H1 (cell line): ENCODE data around the gene ARMS2. TPM values are rescaled to one million over a fixed set of nuclear protein-coding genes. Genes with fewer than 3 reads are reported as not detected.

ENCODE experiments used
- CTCF ChIA-PET: fragments of 300-600 bp; sonication (Branson Sonifier 250); formaldehyde crosslinking; loops from one replicate; lab custom pipeline; 2021; ENCODE audit not compliant: partially characterized antibody; lab: Charles Lee
- POLR2A ChIA-PET: fragments of 300-600 bp; sonication (Branson Sonifier 250); formaldehyde crosslinking; loops from one replicate; lab custom pipeline; 2021; ENCODE audit warnings: inconsistent platforms; ENCODE audit not compliant: partially characterized antibody; lab: Charles Lee
- DNase-seq, 2 experiments: peaks; one replicate each; pipeline versions ENCODE4 v3.0.0 to v3.0.0-alpha.2; 2010 to 2022; ENCODE audit warnings: low spot score in 2 of 2, low read depth in 1 of 2, mixed read lengths in 1 of 2
- FAIRE-seq: peaks from 2 replicates; lab custom pipeline; 2011; peaks lifted over from hg19 to GRCh38; lab: Jason Lieb, UNC
- H2AFZ ChIP-seq: 2 replicates; pipeline ENCODE4 v1.8.1; 2012; ENCODE audit warnings: low read length, inconsistent platforms
- H2AK5ac ChIP-seq: 2 replicates; pipeline ENCODE4 v1.6.1; 2013; ENCODE audit warnings: low read depth, low read length
- H2BK120ac ChIP-seq: replicated peaks from 2 replicates; pipeline ENCODE3; 2013; ENCODE audit warnings: low read depth, low read length, inconsistent platforms
- H2BK12ac ChIP-seq: 2 replicates; pipeline ENCODE4 v1.6.1; 2013; ENCODE audit warnings: low read depth, low read length
- H2BK15ac ChIP-seq: 2 replicates; pipeline ENCODE4 v1.6.1; 2013; ENCODE audit warnings: low read length
- H2BK20ac ChIP-seq: 2 replicates; pipeline ENCODE4 v1.6.1; 2013; ENCODE audit warnings: low read length
- H2BK5ac ChIP-seq: 2 replicates; pipeline ENCODE4 v1.6.1; 2013; ENCODE audit warnings: low read depth, low read length
- H3K14ac ChIP-seq: 2 replicates; pipeline ENCODE4 v1.6.1; 2013; ENCODE audit warnings: inconsistent platforms; ENCODE audit not compliant: insufficient read length
- H3K18ac ChIP-seq: 2 replicates; pipeline ENCODE4 v1.6.1; 2013; ENCODE audit warnings: low read length; ENCODE audit errors: extremely low read depth
- H3K23ac ChIP-seq: 2 replicates; pipeline ENCODE4 v1.6.1; 2013; ENCODE audit warnings: inconsistent platforms; ENCODE audit not compliant: insufficient read length
- H3K23me2 ChIP-seq: 2 replicates; pipeline ENCODE4 v1.6.1; 2013; ENCODE audit warnings: low read depth, low read length
- H3K27ac ChIP-seq: 2 replicates; pipeline ENCODE4 v1.6.1; 2011; ENCODE audit warnings: low read depth, low read length, inconsistent platforms
- H3K27me3 ChIP-seq, 4 experiments: replicated peaks in 1 of 4; 1 replicate in 1 of 4; 2 replicates in 3 of 4; pipeline versions ENCODE4 v1.6.1 to v1.8.1; 2011 to 2013; ENCODE audit warnings: low read length in 3 of 4, mild to moderate bottlenecking in 3 of 4, inconsistent platforms in 2 of 4, mixed read lengths in 2 of 4, moderate library complexity in 1 of 4; ENCODE audit not compliant: control insufficient read depth in 3 of 4, insufficient read depth in 3 of 4; ENCODE audit errors: extremely low read depth in 1 of 4
- H3K36me3 ChIP-seq, 4 experiments: 2 replicates each; pipeline versions ENCODE4 v1.6.1 to v1.8.1; 2011 to 2013; ENCODE audit warnings: mild to moderate bottlenecking in 4 of 4, low read length in 3 of 4, moderate library complexity in 2 of 4, control low read depth in 1 of 4, inconsistent platforms in 1 of 4; ENCODE audit not compliant: insufficient read depth in 4 of 4, control insufficient read depth in 2 of 4
- H3K4ac ChIP-seq: replicated peaks from 2 replicates; pipeline ENCODE3; 2013; ENCODE audit warnings: low read length, low read depth, mixed read lengths, inconsistent platforms; ENCODE audit not compliant: insufficient read length
- H3K4me1 ChIP-seq, 4 experiments: replicated peaks in 1 of 4; 1 replicate in 1 of 4; 2 replicates in 3 of 4; pipeline versions ENCODE4 v1.6.1 to v1.8.1; 2011 to 2013; ENCODE audit warnings: low read length in 3 of 4, inconsistent platforms in 2 of 4, mixed read lengths in 1 of 4; ENCODE audit not compliant: insufficient read depth in 4 of 4, control insufficient read depth in 3 of 4
- H3K4me2 ChIP-seq, 2 experiments: 2 replicates each; pipeline versions ENCODE4 v1.6.1 to v1.8.1; 2011 to 2013; ENCODE audit warnings: low read depth in 2 of 2, low read length in 2 of 2, control low read depth in 1 of 2, inconsistent platforms in 1 of 2, mild to moderate bottlenecking in 1 of 2; ENCODE audit not compliant: insufficient read depth in 1 of 2
- H3K4me3 ChIP-seq, 4 experiments: fragments of 200-600, 300-600 bp in 1 of 4; sonication (generic), shearing (Covaris generic), sonication (Bioruptor Twin) in 1 of 4; 2 replicates each; pipeline versions ENCODE4 v1.5.1 to v1.8.1; 2011 to 2016; ENCODE audit warnings: low read length in 4 of 4, low read depth in 3 of 4, control low read depth in 2 of 4, inconsistent platforms in 2 of 4, mild to moderate bottlenecking in 2 of 4, mixed read lengths in 1 of 4, moderate library complexity in 1 of 4; ENCODE audit not compliant: insufficient read depth in 2 of 4; ENCODE audit errors: extremely low read depth in 1 of 4
- H3K56ac ChIP-seq: replicated peaks from 2 replicates; pipeline ENCODE3; 2013; ENCODE audit warnings: low read depth, mild to moderate bottlenecking, mixed read lengths, low read length, inconsistent platforms; ENCODE audit not compliant: insufficient read length
- H3K79me1 ChIP-seq: 2 replicates; pipeline ENCODE4 v1.6.1; 2013; ENCODE audit warnings: low read depth, low read length, control low read depth
- H3K79me2 ChIP-seq, 2 experiments: 2 replicates each; pipeline versions ENCODE4 v1.6.1 to v1.8.1; 2012 to 2013; ENCODE audit warnings: low read length in 2 of 2, mild to moderate bottlenecking in 2 of 2, inconsistent platforms in 1 of 2; ENCODE audit not compliant: insufficient read depth in 2 of 2, control insufficient read depth in 1 of 2
- H3K9ac ChIP-seq, 4 experiments: replicated peaks in 1 of 4; 1 replicate in 1 of 4; 2 replicates in 3 of 4; pipeline versions ENCODE4 v1.6.1 to v1.8.1; 2011 to 2013; ENCODE audit warnings: low read depth in 3 of 4, low read length in 3 of 4, control low read depth in 2 of 4, mild to moderate bottlenecking in 2 of 4, moderate library complexity in 2 of 4, inconsistent platforms in 1 of 4; ENCODE audit errors: extremely low read depth in 1 of 4
- H3K9me3 ChIP-seq, 2 experiments: 2 replicates each; pipeline versions ENCODE4 v1.6.1 to v1.8.1; 2012 to 2013; ENCODE audit warnings: mild to moderate bottlenecking in 2 of 2, moderate library complexity in 2 of 2, control low read depth in 1 of 2, inconsistent platforms in 1 of 2, low read depth in 1 of 2, low read length in 1 of 2, mixed read lengths in 1 of 2; ENCODE audit not compliant: insufficient read depth in 2 of 2
- H4K20me1 ChIP-seq, 2 experiments: replicated peaks in 1 of 2; 2 replicates each; pipeline versions ENCODE3 to v1.8.1; 2011 to 2013; ENCODE audit warnings: inconsistent platforms in 2 of 2, low read length in 2 of 2, mild to moderate bottlenecking in 1 of 2; ENCODE audit not compliant: insufficient read depth in 2 of 2, control insufficient read depth in 1 of 2
- H4K5ac ChIP-seq: 2 replicates; pipeline ENCODE4 v1.6.1; 2013; ENCODE audit warnings: low read length, low read depth, mixed read lengths, inconsistent platforms; ENCODE audit not compliant: insufficient read length
- H4K8ac ChIP-seq: 2 replicates; pipeline ENCODE4 v1.8.0; 2013; ENCODE audit warnings: mild to moderate bottlenecking, moderate library complexity, low read length, inconsistent platforms; ENCODE audit not compliant: insufficient read depth; ENCODE audit errors: extremely low read depth
- H4K91ac ChIP-seq: replicated peaks from 2 replicates; pipeline ENCODE3; 2013; ENCODE audit warnings: low read length, mixed read lengths, inconsistent platforms; ENCODE audit not compliant: insufficient read length
- ATF3 ChIP-seq: IDR thresholded peaks from 2 replicates; pipeline ENCODE4 v1.6.1; 2011; ENCODE audit warnings: low read depth, mild to moderate bottlenecking, low read length; ENCODE audit not compliant: insufficient read depth
- BACH1 ChIP-seq: IDR thresholded peaks from 2 replicates; pipeline ENCODE4 v1.6.1; 2012; ENCODE audit warnings: low read length, improper control_type of control experiment
- CEBPB ChIP-seq: IDR thresholded peaks from 2 replicates; pipeline ENCODE4 v1.6.1; 2012; ENCODE audit warnings: low read depth, low read length
- CREB1 ChIP-seq: IDR thresholded peaks from 2 replicates; pipeline ENCODE4 v1.6.1; 2012; ENCODE audit warnings: inconsistent platforms
- CTCF ChIP-seq, 3 experiments: IDR thresholded peaks; 1 replicate in 2 of 3; 2 replicates in 1 of 3; pipeline versions ENCODE4 v1.5.1 to v1.6.1; 2011; ENCODE audit warnings: low read length in 3 of 3, mild to moderate bottlenecking in 3 of 3, inconsistent platforms in 2 of 3, low read depth in 1 of 3, moderate library complexity in 1 of 3; ENCODE audit not compliant: insufficient read depth in 1 of 3; ENCODE audit errors: control extremely low read depth in 1 of 3
- GABPA ChIP-seq: IDR thresholded peaks from 2 replicates; pipeline ENCODE4 v1.6.1; 2011; ENCODE audit warnings: mild to moderate bottlenecking, low read length, moderate library complexity, borderline replicate concordance; ENCODE audit not compliant: insufficient read depth
- HDAC6 ChIP-seq: IDR thresholded peaks from one replicate; pipeline ENCODE4 v1.7.1; 2012; ENCODE audit warnings: low read depth, mild to moderate bottlenecking, inconsistent platforms, low read length, moderate library complexity
- KDM1A ChIP-seq: fragments of 200-600, 300-600 bp; sonication (generic); IDR thresholded peaks from 2 replicates; pipeline ENCODE4 v1.7.1; 2016; ENCODE audit warnings: mild to moderate bottlenecking, low read length, borderline replicate concordance
- RAD21 ChIP-seq, 2 experiments: IDR thresholded peaks in 1 of 2; conservative IDR thresholded peaks in 1 of 2; 2 replicates each; pipeline ENCODE4 v1.6.1; 2011; ENCODE audit warnings: low read depth in 2 of 2, low read length in 2 of 2, improper control_type of control experiment in 1 of 2, inconsistent platforms in 1 of 2, mild to moderate bottlenecking in 1 of 2, moderate library complexity in 1 of 2
- RXRA ChIP-seq: IDR thresholded peaks from 2 replicates; pipeline ENCODE4 v1.6.1; 2011; ENCODE audit warnings: low read depth, mild to moderate bottlenecking, low read length, moderate library complexity; ENCODE audit not compliant: insufficient read depth
- SP2 ChIP-seq: IDR thresholded peaks from 2 replicates; pipeline ENCODE4 v1.6.1; 2012; ENCODE audit warnings: mild to moderate bottlenecking, low read length, inconsistent platforms
- WGBS, 2 experiments: shearing (Covaris generic) in 1 of 2; methylation state at CpG; one replicate each; pipeline versions ENCODE4 v1.1.6 to v1.1.7; 2013 to 2015; ENCODE audit warnings: low lambda C conversion rate in 2 of 2, mixed read lengths in 2 of 2, inconsistent platforms in 1 of 2, low coverage in 1 of 2, missing lambda C conversion rate in 1 of 2; ENCODE audit not compliant: insufficient replicate concordance in 2 of 2, insufficient coverage in 1 of 2, insufficient read length in 1 of 2; ENCODE audit errors: extremely low coverage in 1 of 2, missing lambda C conversion rate in 1 of 2; 5-methylcytosine and 5-hydroxymethylcytosine counted together
- polyA plus RNA-seq, 7 experiments: library from polyadenylated mRNA; depleted of rRNA in 3 of 7; stranded (reverse) in 5 of 7; unstranded in 2 of 7; fragments of >200 nt in 5 of 7; fragments of 200-250 nt in 2 of 7; gene quantifications; 1 replicate in 5 of 7; 2 replicates in 1 of 7; 4 replicates in 1 of 7; pipeline versions ENCODE4 v1.2.1 to v1.2.3, GENCODE V29; 2011 to 2013; ENCODE audit warnings: missing spikeins in 2 of 7, mixed read lengths in 2 of 7
- total RNA-seq: library from RNA; stranded (reverse); fragmentation: NEBNext Ultra II Directional; extraction: Animal tissue kit (Norgen Biotek cat#: 25700); gene quantifications from 2 replicates; pipeline ENCODE4 v1.2.1, GENCODE V29; 2021

Gene ARMS2
- total and polyA plus RNA-seq, 2 of the 8 experiments (the other 6 are each of a cell fraction or from before 2014, with no cell fraction given): not detected

DNA sequence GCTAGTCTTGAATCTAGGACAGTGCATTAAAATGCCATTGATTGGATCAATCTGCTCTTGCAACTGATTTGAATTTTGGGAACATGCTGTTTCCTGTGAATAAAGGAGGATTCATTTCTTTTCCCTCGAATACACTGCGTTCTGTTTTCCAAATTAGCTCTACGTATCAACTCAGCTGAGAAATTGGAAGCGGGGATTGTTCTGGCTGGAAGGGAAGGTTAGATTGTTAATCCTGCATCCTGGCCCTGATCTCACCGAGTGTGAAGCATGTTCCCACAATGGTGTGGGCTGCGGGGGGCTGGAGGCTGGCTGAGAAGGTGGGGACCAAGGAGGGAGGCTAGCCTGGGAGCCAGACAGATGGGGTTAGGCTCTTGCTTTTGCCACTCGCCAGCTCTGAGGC lies 24.5 kb downstream of the ARMS2 start:
- ChIA-PET POLR2A (interaction anchor here (0.6 to 0.7 kb wide), 2 partner anchors 174 to 931 kb away, joined by 3 to 4 read pairs; no protein-coding TSS in a partner anchor), CTCF (interaction anchor here (0.9 to 1.2 kb wide), 3 partner anchors 13 to 193 kb away, joined by 3 read pairs; no protein-coding TSS in a partner anchor)
- Histone ChIP-seq H3K23me2 (no peaks in the 10 kb centered on the region), H3K18ac (no peak overlapping the region), H3K4me1 (peaks cover 7 to 28% (median 17%) of the 10 kb centered on the region in 4 experiments), H3K4me3 (no peak overlapping the region), H2AFZ (no peak overlapping the region), H3K23ac (no peak overlapping the region), H3K27me3 (no peaks in the 10 kb centered on the region), H2BK20ac (no peak overlapping the region), H2BK120ac (no peak overlapping the region), H4K91ac (no peak overlapping the region), H3K56ac (no peak overlapping the region), H3K79me2 (no peaks in the 10 kb centered on the region), H2AK5ac (no peak overlapping the region), H2BK12ac (no peak overlapping the region), H4K5ac (no peak overlapping the region), H4K20me1 (no peaks in the 10 kb centered on the region), H3K79me1 (no peaks in the 10 kb centered on the region), H3K9ac (no peak overlapping the region), H3K4me2 (no peak overlapping the region), H3K9me3 (peaks cover 0 to 5% of the 10 kb centered on the region in 2 experiments; a peak in 1 of 4 replicates), H3K27ac (no peak overlapping the region), H3K36me3 (no peaks in the 10 kb centered on the region), H3K4ac (no peak overlapping the region), H3K14ac (no peak overlapping the region), H4K8ac (no peak overlapping the region), H2BK5ac (no peak overlapping the region), H2BK15ac (no peak overlapping the region)
- 86% methylated on average over 7 of the region's 7 CpGs; no CpG with 5 or more reads in 1 of the 2 experiments for WGBS, 2 experiments
- DNase-seq (no peak), FAIRE-seq (no peak)
- TF ChIP-seq RAD21 (IDR thresholded peaks at IDR 0.05 in 1 of 2, conservative IDR thresholded peaks at IDR 0.05 in 1 of 2; ENCODE audit: low read depth in 2 of 2, low read length in 2 of 2) (no peak), BACH1 (no peak), ATF3 (no peak), KDM1A (no peak), CTCF (IDR thresholded peaks at IDR 0.05; ENCODE audit: control extremely low read depth in 1 of 3, insufficient read depth in 1 of 3, low read depth in 1 of 3, low read length in 3 of 3) (no peak), SP2 (no peak), CREB1 (no peak), CEBPB (no peak), RXRA (no peak), HDAC6 (no peak), GABPA (no peak)
